GM23248 (cell line): Measurements from ENCODE around the gene BRAF. TPM values are rescaled to one million over a fixed set of nuclear protein-coding genes. Genes with fewer than 3 reads are reported as not detected.
A peak's percentile ranks its signal among the peaks of the same experiment; 100 is the strongest.

Source experiments
- DNase-seq: peaks from one replicate; pipeline ENCODE4 v3.0.0-alpha.2; 2015
- H2AFZ ChIP-seq: fragments of 200-600 bp; sonication (generic); 2 replicates; pipeline ENCODE4 v1.6.1; 2016; ENCODE audit warnings: antibody characterized with exemption
- H3F3A ChIP-seq: fragments of 200-600 bp; sonication (generic); 2 replicates; pipeline ENCODE4 v1.6.1; 2016; ENCODE audit warnings: mild to moderate bottlenecking, antibody characterized with exemption, mixed run types; ENCODE audit not compliant: insufficient read depth
- H3K27ac ChIP-seq: fragments of 200-600 bp; sonication (generic); 2 replicates; pipeline ENCODE4 v1.5.1; 2016; ENCODE audit warnings: mild to moderate bottlenecking
- H3K27me3 ChIP-seq: fragments of 200-600 bp; sonication (generic); replicated peaks from 2 replicates; pipeline ENCODE4 v1.6.1; 2016; ENCODE audit warnings: mild to moderate bottlenecking; ENCODE audit not compliant: insufficient read depth
- H3K36me3 ChIP-seq: fragments of 200-600 bp; sonication (generic); 2 replicates; pipeline ENCODE4 v1.6.1; 2016; ENCODE audit warnings: low read depth, mild to moderate bottlenecking
- H3K4me1 ChIP-seq: fragments of 200-600 bp; sonication (generic); 2 replicates; pipeline ENCODE4 v1.6.1; 2016; ENCODE audit warnings: mild to moderate bottlenecking; ENCODE audit not compliant: insufficient read depth
- H3K4me2 ChIP-seq: fragments of 200-600 bp; sonication (generic); one replicate; pipeline ENCODE4 v1.6.1; 2016; ENCODE audit warnings: mild to moderate bottlenecking; ENCODE audit not compliant: unreplicated experiment
- H3K4me3 ChIP-seq: fragments of 200-600 bp; sonication (generic); 2 replicates; pipeline ENCODE4 v1.5.1; 2016; ENCODE audit warnings: mild to moderate bottlenecking
- H3K79me2 ChIP-seq: fragments of 200-600 bp; sonication (generic); 2 replicates; pipeline ENCODE4 v1.6.1; 2016; ENCODE audit warnings: mild to moderate bottlenecking; ENCODE audit not compliant: insufficient read depth
- H3K9ac ChIP-seq: fragments of 200-600 bp; sonication (generic); 2 replicates; pipeline ENCODE4 v1.6.1; 2016; ENCODE audit warnings: mild to moderate bottlenecking
- H3K9me2 ChIP-seq: fragments of 200-600 bp; sonication (generic); 2 replicates; pipeline ENCODE4 v1.6.1; 2016; ENCODE audit warnings: mixed run types, mild to moderate bottlenecking, moderate library complexity; ENCODE audit not compliant: insufficient read depth
- H3K9me3 ChIP-seq: fragments of 200-600 bp; sonication (generic); one replicate; pipeline ENCODE4 v1.6.1; 2017; ENCODE audit warnings: low read depth
- H4K20me1 ChIP-seq: fragments of 200-600 bp; sonication (generic); 2 replicates; pipeline ENCODE4 v1.6.0; 2016; ENCODE audit not compliant: insufficient read depth
- EZH2 ChIP-seq: fragments of 200-600 bp; sonication (generic); IDR thresholded peaks from 2 replicates; pipeline ENCODE4 v1.6.1; 2018; ENCODE audit warnings: antibody characterized with exemption, mild to moderate bottlenecking; ENCODE audit not compliant: insufficient read depth, poor library complexity, severe bottlenecking
- EZH2phosphoT487 ChIP-seq: fragments of 200-600 bp; sonication (generic); IDR thresholded peaks from 2 replicates; pipeline ENCODE4 v1.6.1; 2018; ENCODE audit warnings: antibody characterized with exemption, moderate library complexity, mild to moderate bottlenecking, low read depth; ENCODE audit not compliant: insufficient read depth
- WGBS, 2 experiments: methylation state at CpG; one replicate each; pipeline ENCODE4 v1.1.6; 2015 to 2017; ENCODE audit warnings: low lambda C conversion rate in 2 of 2, low coverage in 1 of 2; ENCODE audit errors: missing lambda C conversion rate in 2 of 2; 5-methylcytosine and 5-hydroxymethylcytosine counted together
- in situ Hi-C: fragments of 300-500 bp; cut with MboI; formaldehyde crosslinking; loops from 2 replicates; pipeline ENCODE4 v1.15.0; 2020
- polyA plus RNA-seq: library from polyadenylated mRNA; unstranded; fragments of >200 nt; fragmentation: Nextera tagmentation; extraction: Ambion mirVana; gene quantifications from 2 replicates; pipeline ENCODE4 v1.2.1, GENCODE V29; 2016
- total RNA-seq: library from RNA; depleted of rRNA; stranded (reverse); fragments of >200 nt; shearing (Covaris generic); gene quantifications from 2 replicates; pipeline ENCODE4 v1.2.3, GENCODE V29; 2014

BRAF gene
- total and polyA plus RNA-seq, 2 experiments from 2014 or later = 5.8 to 11.0 TPM

GRCh38 chr7:140673774-140674155 lies 251.0 kb downstream of the BRAF start:
- Histone ChIP-seq H3K9me3 (no peaks in the 10 kb centered on the region), H3K9ac (peak overlapping the region; percentile 74), H3K27me3 (no peaks in the 10 kb centered on the region), H3F3A (peaks cover 12% of the 10 kb centered on the region; the same call in 1 of the 2 replicates), H3K4me2 (peak overlapping the region; percentile 89), H3K4me3 (peak overlapping the region; percentile 80), H3K79me2 (no peaks in the 10 kb centered on the region), H2AFZ (peak overlapping the region; percentile 94), H4K20me1 (no peaks in the 10 kb centered on the region), H3K9me2 (no peaks in the 10 kb centered on the region), H3K27ac (no peak overlapping the region), H3K4me1 (peaks cover 12% of the 10 kb centered on the region), H3K36me3 (no peaks in the 10 kb centered on the region)
- TF ChIP-seq EZH2 (no peak), EZH2phosphoT487 (no peak)
- 26 to 30% methylated on average over 18 of the region's 18 CpGs for WGBS, 2 experiments
- in situ Hi-C loops = no loop called here
- no peak for DNase-seq

GRCh38 chr7:140673063-140673773 lies 251.5 kb downstream of the BRAF start:
- Histone ChIP-seq H3K4me2 (peak overlapping the region; percentile 89), H3K4me1 (peaks cover 12% of the 10 kb centered on the region), H3K9me2 (no peaks in the 10 kb centered on the region), H3K27ac (no peak overlapping the region), H3F3A (peaks cover 12% of the 10 kb centered on the region; the same call in 1 of the 2 replicates), H3K27me3 (no peaks in the 10 kb centered on the region), H3K9me3 (no peaks in the 10 kb centered on the region), H3K36me3 (no peaks in the 10 kb centered on the region), H4K20me1 (no peaks in the 10 kb centered on the region), H3K9ac (peak overlapping the region; percentile 74), H3K79me2 (no peaks in the 10 kb centered on the region), H3K4me3 (peak overlapping the region; percentile 80), H2AFZ (peak overlapping the region; percentile 94)
- TF ChIP-seq EZH2phosphoT487 = no peak
- no peak for TF ChIP-seq EZH2
- DNase-seq = peak; percentile 59
- in situ Hi-C loops = no loop called here
- WGBS, 2 experiments = 0 to 1% methylated on average over 27 to 44 of the region's 72 CpGs

GRCh38 chr7:140672382-140673062 lies 252.2 kb downstream of the BRAF start, which contains the start of gene ADCK2:
TSS of gene ADCK2 (plus strand) at chr7:140672945. CDS start at chr7:140673331, 386 bp downstream.
- no peaks in the 10 kb centered on the region for H3K36me3 ChIP-seq
- H3K27me3 ChIP-seq = no peaks in the 10 kb centered on the region
- in situ Hi-C loops = no loop called here
- no peaks in the 10 kb centered on the region for H4K20me1 ChIP-seq
- H3K9me3 ChIP-seq = no peaks in the 10 kb centered on the region
- H3K9me2 ChIP-seq = no peaks in the 10 kb centered on the region
- peak within 1 kb of the TSS; percentile 80 for H3K4me3 ChIP-seq
- peaks cover 12% of the 10 kb centered on the region; the same call in 1 of the 2 replicates for H3F3A ChIP-seq
- H3K27ac ChIP-seq = no peak within 1 kb of the TSS
- peak within 1 kb of the TSS; percentile 74 for H3K9ac ChIP-seq
- H3K4me1 ChIP-seq = peaks cover 12% of the 10 kb centered on the region
- TF ChIP-seq EZH2phosphoT487 (no peak), EZH2 (no peak)
- peak within 1 kb of the TSS; percentile 89 for H3K4me2 ChIP-seq
- 0 to 2% methylated on average over 3 to 39 of the region's 41 CpGs for WGBS, 2 experiments
- H2AFZ ChIP-seq = peak within 1 kb of the TSS; percentile 94
- H3K79me2 ChIP-seq = no peaks in the 10 kb centered on the region
- DNase-seq = peak; percentile 65

GRCh38 chr7:140671966-140672365 lies 252.8 kb downstream of the BRAF start:
- no peaks in the 10 kb centered on the region for H3K36me3 ChIP-seq
- no peaks in the 10 kb centered on the region for H3K79me2 ChIP-seq
- no peak overlapping the region for H3K9ac ChIP-seq
- peaks cover 12% of the 10 kb centered on the region for H3K4me1 ChIP-seq
- in situ Hi-C loops = no loop called here
- no peak overlapping the region for H3K27ac ChIP-seq
- 80 to 81% methylated on average over 11 to 15 of the region's 15 CpGs for WGBS, 2 experiments
- H3K9me3 ChIP-seq = no peaks in the 10 kb centered on the region
- H4K20me1 ChIP-seq = no peaks in the 10 kb centered on the region
- no peak for DNase-seq
- H3K9me2 ChIP-seq = no peaks in the 10 kb centered on the region
- H3K4me3 ChIP-seq = no peak overlapping the region
- H3F3A ChIP-seq = peaks cover 12% of the 10 kb centered on the region; the same call in 1 of the 2 replicates
- no peaks in the 10 kb centered on the region for H3K27me3 ChIP-seq
- H3K4me2 ChIP-seq = no peak overlapping the region
- no peak overlapping the region for H2AFZ ChIP-seq
- TF ChIP-seq EZH2 (no peak), EZH2phosphoT487 (no peak)
